Measurements from ENCODE around the gene MYCN. TPM values are rescaled to one million over a fixed set of nuclear protein-coding genes. Genes with fewer than 3 reads are reported as not detected.
"Not testable (repeated sequence)": the region's sequence is repeated elsewhere in the genome, so short reads cannot be mapped to it uniquely, and the experiment has no call there.

MYCN gene
- total RNA-seq, 1 donor from 2014 or later = 1.4 TPM

GRCh38 chr2:15957881-15958713 is 17.7 kb downstream of the MYCN start:
- DNase-seq (ENCODE audit: low spot score) = no peak

- DNase-seq (ENCODE audit: low spot score) = no peak
These were observed 19.2 kb downstream of the MYCN start for GRCh38 chr2:15959331-15960153.

GRCh38 chr2:15960154-15960520 is 19.8 kb downstream of the MYCN start:
- DNase-seq (ENCODE audit: low spot score) = not testable (repeated sequence)

- not testable (repeated sequence) for DNase-seq (ENCODE audit: low spot score)
These were observed 23.0 kb downstream of the MYCN start for GRCh38 chr2:15963109-15963976.

- no peak for DNase-seq (ENCODE audit: low spot score)
These were observed 23.8 kb downstream of the MYCN start for GRCh38 chr2:15963977-15964670.

GRCh38 chr2:15964936-15965563 is 24.7 kb downstream of the MYCN start:
- no peak for DNase-seq (ENCODE audit: low spot score)

GRCh38 chr2:15965564-15966019 is 25.2 kb downstream of the MYCN start:
- no peak for DNase-seq (ENCODE audit: low spot score)

- no peak for DNase-seq (ENCODE audit: low spot score)
These were observed 27.3 kb downstream of the MYCN start for GRCh38 chr2:15967415-15968279.

- DNase-seq (ENCODE audit: low spot score) = no peak
These were observed 28.2 kb downstream of the MYCN start for GRCh38 chr2:15968280-15969178.

GRCh38 chr2:15969214-15969613 is 28.9 kb downstream of the MYCN start:
- DNase-seq (ENCODE audit: low spot score) = no peak

GRCh38 chr2:15970701-15971100 is 30.4 kb downstream of the MYCN start:
- no peak for DNase-seq (ENCODE audit: low spot score)

- DNase-seq (ENCODE audit: low spot score) = no peak
These were observed 31.0 kb downstream of the MYCN start for GRCh38 chr2:15971351-15971750.

GRCh38 chr2:15971831-15972522 is 31.6 kb downstream of the MYCN start:
- no peak for DNase-seq (ENCODE audit: low spot score)

- no peak for DNase-seq (ENCODE audit: low spot score)
These were observed 33.4 kb downstream of the MYCN start for GRCh38 chr2:15973481-15974401.

GRCh38 chr2:15974565-15975260 is 34.4 kb downstream of the MYCN start:
- DNase-seq (ENCODE audit: low spot score) = no peak

- DNase-seq (ENCODE audit: low spot score) = no peak
These were observed 34.9 kb downstream of the MYCN start for GRCh38 chr2:15975261-15975600.

All from mucosa of gallbladder (tissue), 1 donor.